GM19372 (cell line): Measurements from ENCODE around the gene NIPSNAP2.
"Not testable (repeated sequence)": the region's sequence is repeated elsewhere in the genome, so short reads cannot be mapped to it uniquely, and the experiment has no call there.

ENCODE experiments used
- ATAC-seq: cut with Tn5 transposase; IDR thresholded peaks from one replicate; pipeline ENCODE4 v1.9.1; 2021; ENCODE audit warnings: mild to moderate bottlenecking, low read depth, moderate library complexity; ENCODE audit not compliant: unreplicated experiment

NIPSNAP2 gene

DNA sequence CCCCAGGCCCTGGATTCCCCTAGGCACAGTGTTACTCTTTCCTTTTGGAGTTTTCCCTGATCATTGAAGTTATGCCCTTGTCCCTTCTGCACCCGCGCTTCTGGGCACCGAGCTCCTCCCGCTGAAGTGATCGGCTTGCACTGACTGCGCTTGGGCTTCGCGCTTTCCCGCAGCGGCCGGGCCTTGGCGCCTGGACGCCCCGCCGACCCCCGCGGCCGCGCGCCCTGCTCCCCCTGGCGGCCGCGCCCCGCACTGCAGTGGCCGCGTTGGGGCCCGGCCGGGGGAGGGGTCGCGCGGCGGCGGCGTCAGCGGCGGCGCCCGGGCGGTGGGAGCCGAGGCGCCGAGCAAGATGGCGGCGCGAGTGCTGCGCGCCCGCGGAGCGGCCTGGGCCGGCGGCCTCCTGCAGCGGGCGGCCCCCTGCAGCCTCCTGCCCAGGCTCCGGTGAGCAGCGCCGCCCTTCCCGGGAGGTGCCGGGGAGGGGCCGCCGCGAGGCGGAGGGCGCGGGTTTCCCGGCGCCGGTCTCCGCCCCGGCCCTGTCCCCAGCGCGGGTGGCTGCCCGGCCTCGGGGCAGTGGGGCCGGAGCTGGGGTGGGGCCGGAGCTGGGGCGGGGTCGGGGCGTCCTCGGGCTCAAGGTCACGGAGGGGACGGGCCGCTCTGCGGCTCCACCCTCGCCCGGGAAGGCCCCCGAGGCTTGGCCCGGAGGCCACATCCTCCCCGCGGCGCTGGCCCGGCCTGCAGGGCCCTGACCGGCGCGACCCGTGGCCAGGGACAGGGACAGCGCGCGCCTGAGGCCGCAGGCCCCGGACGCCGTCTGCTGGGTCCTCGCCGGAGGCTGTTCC lies at the start of gene NIPSNAP2:
NIPSNAP2 (plus strand) TSS at position 325 of the 839 bp plus-strand sequence; CDS start at position 350, 25 bp downstream.
- peak; percentile 82 for ATAC-seq

DNA sequence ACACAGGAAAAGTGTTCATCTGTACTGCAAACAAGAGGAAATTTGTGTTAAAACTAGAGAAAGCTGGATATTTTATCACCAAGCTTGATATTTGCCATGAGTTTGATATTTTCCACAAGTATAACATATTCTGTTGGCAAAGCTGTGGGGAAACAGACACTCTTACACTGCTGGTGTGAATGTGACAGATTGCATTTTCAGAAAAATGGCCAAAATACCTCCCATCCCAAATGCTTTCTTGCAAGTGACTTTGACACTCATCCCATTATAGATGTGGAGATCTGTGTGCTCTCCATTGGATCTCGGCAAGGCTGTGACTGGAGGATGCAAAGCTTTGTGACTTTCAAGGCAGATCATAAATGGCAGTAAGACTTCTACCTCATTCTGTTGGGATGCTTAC lies 46.6 kb upstream of the NIPSNAP2 start:
- no peak for ATAC-seq

DNA sequence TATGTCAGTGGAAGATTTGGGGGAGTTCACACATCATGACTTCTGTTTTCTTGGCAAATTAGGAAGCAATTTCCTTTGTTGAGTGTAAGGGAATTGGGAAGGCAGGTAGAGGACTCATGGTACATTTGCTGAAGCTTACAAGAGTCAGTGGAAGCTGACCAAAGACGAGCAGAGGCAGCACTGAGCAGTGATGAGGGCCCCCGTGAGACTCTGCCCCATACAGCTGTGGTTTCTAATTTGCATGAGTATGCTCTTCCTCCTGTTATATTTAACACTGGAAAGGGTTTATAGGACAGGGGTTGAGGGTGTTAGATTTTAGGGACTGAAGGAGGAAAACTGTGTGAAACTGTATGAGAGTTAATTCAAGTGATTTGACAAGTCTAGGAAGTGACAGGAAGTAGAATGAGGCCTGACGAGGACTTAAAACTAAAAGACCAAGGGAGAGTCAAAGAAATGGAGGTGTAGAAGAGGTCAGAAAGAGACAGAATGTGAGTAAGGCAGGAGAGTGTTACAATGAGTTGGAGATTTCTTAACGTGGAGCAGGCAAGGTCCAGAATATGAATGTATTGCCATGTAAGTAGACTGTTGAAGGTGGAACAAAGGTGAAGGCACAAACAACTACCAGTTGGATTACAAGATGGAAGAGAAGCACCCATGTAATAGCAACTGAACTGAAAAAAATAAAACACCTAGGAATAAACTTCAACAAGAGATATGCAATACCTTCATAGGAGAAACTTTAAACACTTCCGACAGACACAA lies 36.2 kb upstream of the NIPSNAP2 start:
- no peak for ATAC-seq

DNA sequence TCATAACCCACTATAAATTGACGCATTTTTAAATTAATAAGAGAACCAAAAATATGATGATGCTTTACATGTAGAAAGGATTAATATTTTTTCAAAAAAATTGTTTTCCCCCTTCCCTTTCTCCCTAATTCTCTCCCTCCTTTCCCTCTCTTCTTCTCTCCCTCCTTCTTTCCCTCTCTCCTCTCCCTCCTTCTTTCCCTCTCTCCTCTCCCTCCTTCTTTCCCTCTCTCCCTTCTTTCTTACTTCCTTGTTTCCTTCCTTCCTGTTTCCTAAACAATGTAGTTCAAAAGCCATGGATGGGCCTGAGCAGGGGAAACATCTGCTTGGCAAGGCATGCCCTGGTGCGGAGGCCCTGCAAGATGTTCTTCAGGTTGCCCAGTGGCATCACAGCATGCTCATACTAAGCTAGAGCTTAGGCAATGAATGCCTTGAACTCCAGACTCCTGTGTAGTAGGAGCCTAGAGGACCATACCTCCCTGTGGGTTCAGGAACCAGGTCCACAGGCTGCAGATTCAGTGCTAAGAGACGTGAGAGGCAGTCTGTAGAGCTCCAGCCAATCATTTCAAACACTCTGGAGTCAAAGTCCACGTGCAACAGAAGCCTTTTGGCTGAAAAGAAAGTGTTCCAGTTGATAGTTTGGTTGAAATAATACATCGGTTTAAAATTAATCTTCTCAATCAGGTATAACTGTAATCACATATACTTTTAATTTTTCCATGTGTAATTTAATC lies 32.8 kb upstream of the NIPSNAP2 start:
- ATAC-seq, result no peak

DNA sequence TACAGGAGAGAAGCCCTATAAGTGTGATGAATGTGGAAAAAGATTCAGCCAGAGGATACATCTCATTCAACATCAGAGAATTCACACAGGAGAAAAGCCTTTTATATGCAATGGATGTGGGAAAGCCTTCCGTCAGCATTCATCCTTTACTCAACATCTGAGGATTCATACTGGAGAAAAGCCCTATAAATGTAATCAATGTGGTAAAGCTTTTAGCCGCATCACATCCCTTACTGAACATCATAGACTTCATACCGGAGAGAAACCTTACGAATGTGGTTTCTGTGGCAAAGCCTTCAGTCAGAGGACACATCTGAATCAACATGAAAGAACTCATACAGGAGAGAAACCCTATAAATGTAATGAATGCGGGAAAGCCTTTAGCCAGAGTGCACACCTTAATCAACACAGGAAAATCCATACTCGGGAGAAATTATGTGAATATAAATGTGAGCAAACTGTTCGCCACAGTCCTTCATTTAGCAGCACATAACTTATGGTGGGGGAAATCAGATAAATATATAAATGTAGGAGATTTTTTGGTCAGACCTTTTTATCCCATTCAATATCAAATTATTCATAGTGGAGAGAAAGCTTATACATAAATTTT lies 24.8 kb upstream of the NIPSNAP2 start:
- ATAC-seq, result no peak

DNA sequence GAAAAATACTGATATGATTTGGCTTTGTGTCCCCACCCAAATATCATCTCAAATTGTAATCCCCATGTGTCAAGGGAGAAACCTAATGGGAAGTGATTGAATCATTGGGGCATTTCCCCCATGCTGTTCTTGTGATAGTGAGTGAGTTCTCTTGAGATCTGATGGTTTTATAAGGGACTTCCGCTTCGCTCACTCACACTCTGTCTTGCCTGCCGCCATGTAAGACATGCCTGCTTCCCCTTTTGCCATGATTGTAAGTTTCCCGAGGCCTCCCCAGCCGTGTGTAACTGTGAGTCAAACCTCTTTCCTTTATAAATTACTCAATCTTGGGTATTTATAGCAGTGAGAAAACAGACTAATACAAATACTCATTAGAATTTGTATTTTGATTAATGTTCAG lies 17.8 kb upstream of the NIPSNAP2 start:
- no peak for ATAC-seq

DNA sequence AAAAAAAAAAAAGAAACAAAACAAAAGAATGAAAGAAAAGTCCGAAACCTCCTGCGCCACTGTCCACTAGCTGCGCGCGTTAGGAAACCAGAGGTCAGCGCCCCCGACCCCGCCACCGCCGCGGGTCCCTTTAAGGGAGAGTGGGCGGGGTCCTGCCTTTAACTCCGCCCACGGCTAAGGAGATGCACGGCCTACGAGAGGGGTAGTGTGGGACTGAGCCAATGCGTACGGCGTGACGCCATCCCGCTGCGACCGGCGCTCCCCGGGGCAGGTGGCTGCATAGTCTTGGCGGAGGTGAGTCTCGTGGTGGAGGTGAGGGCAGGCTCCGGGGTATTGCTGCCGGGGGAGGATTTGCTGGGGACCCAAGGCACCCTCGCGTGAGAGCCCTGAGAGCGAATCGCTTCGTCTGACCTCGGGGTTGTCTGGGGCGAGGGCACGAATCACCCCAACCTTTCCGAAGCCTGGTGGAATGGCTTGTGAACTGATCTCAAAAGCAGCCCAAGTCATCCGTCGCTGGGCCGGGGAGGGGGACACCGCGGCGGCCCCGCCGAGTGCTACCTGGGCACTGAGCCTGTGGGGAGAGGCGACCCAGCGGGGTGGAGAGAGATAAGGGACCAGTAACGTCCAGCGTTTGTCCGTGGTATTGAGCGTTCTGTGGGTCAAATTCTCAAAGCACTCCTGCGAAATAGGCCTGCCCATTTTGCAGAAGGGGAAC lies 12.6 kb upstream of the NIPSNAP2 start, which contains the start of gene MRPS17:
MRPS17 (plus strand) TSS at position 241 of the 715 bp plus-strand sequence. CDS start 1,319 bp downstream, outside the sequence.
- peak; percentile 100 for ATAC-seq

DNA sequence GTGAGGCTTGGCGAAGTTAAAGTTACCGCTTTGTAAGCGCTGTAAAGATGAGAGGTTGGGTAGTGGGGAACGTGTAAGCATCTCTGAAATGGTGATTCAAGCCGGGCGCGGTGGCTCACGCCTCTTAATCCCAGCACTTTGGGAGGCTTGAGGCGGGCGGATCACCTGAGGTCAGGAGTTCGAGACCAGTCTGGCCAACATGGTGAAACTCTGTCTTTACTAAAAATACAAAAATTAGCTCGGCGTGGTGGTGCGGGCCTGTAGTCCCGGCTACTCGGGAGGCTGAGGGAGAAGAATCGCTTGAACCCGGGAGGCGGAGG lies 12.1 kb upstream of the NIPSNAP2 start:
- ATAC-seq, result not testable (repeated sequence)

DNA sequence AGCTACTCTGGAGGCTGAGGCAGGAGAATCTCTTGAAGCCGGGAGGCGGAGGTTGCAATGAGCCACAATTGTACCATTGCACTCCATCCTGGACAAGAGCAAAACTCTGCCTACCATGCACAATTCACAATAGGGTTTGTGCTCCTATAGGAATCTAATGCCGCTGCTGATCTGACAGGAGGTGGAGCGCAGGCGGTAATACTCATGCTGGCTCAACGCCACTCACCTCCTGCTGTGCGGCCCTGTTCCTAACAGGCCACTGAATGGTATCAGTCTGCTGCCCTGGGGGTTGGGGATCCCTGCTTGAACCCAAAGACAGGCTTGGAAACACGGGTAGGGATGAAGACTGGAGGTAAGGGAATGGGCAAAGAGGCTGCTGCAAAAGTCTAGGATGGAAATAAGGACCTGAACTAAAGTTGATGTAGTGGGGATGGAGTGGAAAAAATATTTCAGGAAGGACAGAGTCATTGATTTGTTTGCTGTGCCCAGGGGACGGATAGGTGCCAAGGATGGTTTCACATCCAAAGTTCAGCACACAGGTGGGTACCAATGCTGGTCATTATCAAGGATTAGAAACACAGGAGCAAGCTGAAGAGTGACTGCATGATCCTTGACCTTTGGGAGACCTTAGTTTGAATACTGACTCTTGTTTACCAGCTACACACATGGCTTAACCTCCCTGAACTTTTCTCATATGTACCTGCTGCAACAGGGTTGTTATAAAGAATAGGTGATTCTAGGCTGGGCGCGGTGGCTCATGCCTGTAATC lies 10.5 kb upstream of the NIPSNAP2 start:
- ATAC-seq, result no peak

DNA sequence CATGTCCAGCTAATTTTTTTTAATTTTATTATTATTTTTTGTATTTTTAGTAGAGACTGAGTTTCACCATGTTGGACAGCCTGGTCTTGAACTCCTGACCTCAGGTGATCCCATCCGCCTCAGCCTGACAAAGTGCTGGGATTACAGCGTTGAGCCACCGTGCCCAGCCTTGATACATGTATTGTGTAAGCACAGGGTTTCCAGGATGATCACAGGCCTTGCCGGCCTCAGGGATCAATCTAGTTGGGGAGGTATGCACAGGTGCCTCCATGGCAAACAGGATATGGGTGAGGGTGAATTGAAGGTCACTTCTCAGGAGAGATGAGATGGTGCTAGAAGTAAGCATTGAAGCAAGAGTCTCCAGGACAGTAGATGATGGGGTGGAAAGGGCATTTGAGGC lies 7.2 kb upstream of the NIPSNAP2 start:
- no peak for ATAC-seq

DNA sequence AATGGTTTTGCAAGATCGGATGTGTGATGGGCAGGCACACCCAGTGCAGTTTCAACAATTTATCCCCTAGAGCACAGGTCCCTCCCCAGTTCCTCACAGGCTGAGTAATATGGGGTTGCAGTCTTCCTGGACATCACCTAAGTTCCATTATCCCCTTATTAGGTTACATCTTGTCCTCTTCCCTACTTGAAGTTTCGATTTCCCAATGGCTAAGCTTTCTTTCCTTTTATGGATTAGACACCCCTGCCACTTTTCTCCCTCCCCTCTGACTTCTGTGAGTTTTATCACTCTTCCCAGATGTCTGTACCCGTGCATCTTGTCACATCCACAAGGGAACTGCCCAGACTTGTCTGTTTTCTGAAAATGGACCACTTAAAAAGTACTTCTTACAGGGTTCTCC lies 2.4 kb upstream of the NIPSNAP2 start:
- ATAC-seq, result no peak

DNA sequence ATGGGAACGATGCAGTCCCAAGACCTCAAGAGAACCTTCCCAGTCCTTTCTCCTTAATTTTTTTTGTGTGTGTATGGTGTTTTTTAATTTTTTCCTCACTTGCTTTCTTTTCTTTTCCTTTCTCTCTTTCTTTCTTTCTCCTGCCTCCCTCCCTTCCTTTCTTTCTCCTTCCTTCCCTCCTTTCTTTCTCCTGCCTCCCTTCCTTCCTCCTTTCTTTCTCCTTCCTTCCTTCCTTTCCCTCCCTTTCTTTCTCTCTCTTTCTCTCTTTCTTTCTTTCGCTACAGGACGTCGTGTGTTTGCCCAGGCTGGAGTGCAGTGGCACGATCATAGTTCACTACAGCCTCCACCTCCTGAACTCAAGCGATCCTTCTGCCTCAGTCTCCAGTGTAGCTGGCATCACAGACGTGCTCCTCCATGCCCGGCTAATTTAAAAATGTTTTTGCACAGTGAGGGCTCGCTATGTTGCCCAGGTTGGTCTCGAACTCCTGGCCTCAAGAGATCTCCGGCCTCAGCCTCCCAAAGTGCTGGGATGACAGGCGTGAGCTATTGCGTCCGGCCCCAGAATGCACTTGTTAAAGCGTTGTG lies 709 bp upstream of the NIPSNAP2 start:
- ATAC-seq, result no peak

DNA sequence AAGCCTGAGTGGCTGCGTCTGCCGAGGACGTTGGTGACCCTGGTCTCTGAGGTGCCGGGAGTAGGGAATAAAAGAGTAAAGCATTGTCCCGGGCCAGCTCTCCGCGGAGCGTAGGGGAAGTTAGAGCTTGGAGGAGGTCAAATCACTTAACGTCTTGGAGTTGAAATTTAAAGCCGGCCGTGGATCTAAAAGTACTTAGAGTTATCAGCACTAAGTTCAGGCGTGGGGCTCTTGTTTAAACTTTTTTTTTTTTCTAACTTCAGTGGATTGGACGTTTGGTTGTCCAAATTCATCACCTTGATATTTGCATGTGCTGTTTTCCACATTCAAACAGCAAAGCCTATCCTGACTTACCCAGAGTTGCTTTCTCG lies 700 bp downstream of the NIPSNAP2 start:
- no peak for ATAC-seq

DNA sequence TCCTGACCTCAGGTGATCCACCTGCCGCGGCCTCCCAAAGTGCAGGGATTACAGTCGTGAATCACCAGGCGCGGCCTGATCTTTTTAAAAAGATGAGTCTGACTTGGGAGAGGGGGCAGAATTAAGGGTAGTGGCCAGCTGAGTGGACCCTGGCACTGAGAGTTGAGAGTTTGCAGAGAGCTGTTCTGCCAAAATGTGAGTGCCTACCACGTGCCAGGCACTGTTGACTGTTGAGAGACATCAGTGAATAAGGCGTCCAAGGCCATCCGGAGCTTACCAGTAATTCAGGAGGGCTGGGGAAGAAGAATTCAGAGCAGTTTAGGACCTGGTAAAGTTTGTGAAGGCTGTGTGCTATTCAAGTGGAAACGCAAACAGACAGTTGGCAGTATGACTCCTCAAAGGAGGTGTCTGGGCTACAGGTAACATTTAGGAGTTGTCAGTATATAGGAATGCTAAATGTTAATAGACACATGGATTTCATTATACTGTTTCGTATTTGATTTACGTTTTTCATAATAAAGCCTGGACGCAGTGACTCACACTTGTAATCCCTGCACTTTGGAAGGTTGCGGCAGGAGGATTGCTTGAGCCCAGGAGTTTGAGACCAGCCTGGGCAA lies 1.5 kb downstream of the NIPSNAP2 start:
- no peak for ATAC-seq

DNA sequence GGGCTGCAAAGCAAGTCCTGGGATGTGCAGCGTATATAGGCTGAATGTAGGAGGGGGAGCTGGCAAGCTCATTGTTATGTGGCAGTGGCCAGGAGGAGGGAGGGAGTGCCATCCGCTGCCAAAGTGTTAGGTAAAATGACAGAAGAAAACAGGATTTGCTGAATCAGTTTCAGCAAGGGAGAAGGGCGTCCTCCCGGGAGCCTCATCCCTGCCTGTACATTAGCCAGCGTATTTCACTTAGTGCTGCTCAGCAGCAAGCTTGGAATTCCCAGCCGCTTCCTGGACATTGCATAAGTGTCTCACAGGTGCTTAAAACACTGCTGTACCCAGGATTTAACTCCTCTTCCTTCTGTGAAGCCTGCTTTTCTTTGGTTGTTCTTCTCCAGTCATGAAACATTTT lies 2.5 kb downstream of the NIPSNAP2 start:
- no peak for ATAC-seq

DNA sequence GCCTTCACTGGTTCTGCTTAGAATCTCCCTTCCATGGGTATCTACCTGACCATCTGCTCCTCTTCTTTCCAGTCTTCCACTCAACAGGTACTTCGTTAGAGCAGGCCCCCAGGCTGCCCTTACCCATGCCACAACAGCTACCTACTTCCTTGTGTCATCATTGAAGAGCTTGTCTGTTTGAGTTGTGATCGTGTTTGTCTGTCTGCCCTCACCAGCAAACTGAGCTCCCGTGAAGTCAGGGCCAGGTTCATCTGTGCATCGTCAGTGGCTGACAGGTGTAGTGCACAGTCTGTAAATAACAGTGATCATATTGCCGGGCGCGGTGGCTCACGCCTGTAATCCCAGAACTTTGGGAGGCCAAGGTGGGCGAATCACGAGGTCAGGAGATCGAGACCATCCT lies 5.0 kb downstream of the NIPSNAP2 start:
- ATAC-seq, result no peak

DNA sequence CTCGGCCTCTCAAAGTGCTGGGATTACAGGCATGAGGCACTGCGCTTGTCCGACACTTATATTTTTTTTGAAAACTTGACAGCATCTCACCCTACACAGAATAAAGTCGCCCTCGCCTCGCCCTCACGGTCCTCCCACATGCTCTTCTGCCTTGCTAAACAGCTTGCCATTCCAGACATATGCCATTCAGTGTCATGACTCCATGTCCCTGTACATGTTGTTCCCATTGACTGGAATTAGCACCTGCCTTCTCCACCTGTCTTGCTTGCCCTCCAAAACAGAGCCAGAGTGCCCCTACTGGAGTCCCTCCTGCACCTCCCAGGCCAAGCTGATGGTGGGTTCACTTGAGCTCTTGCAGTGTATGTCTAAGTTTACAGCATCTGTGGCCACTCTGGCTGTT lies 6.2 kb downstream of the NIPSNAP2 start:
- ATAC-seq, result no peak

DNA sequence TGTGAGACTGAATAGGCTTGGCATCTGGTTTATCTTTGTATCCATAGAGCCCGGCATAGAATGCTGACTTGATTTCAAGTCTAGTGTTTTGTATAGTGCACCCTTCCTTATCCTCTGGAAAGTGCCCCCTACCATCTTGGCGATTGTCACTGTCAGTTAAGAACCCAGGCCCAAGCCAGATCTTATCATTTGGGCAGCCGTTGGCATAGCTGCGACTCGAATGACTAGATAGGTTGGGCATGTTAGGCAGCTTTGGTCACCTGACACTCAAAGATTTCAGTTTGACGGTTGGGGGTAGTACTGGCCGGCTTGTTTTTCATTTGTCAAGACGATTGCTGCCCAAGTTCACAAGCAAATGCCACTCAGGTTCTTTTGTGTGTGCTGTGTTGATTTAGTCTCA lies 6.6 kb downstream of the NIPSNAP2 start:
- no peak for ATAC-seq
